ENCODE data around the gene A2M.

A2M gene

GRCh38 chr12:9072481-9073038 lies 43.2 kb downstream of the A2M start:
- no peak for DNase-seq
- no peak for ATAC-seq

- ATAC-seq, result no peak
- no peak for DNase-seq
Observed at GRCh38 chr12:9071969-9072368, 43.8 kb downstream of the A2M start.

GRCh38 chr12:9071518-9071917 lies 44.2 kb downstream of the A2M start:
- no peak for ATAC-seq
- DNase-seq, result no peak

GRCh38 chr12:9070351-9070750 lies 45.4 kb downstream of the A2M start:
- no peak for DNase-seq
- no peak for ATAC-seq

GRCh38 chr12:9068600-9068999 lies 47.1 kb downstream of the A2M start:
- ATAC-seq (no peak), DNase-seq (no peak)

GRCh38 chr12:9068086-9068485 lies 47.6 kb downstream of the A2M start:
- DNase-seq (no peak), ATAC-seq (no peak)

- DNase-seq, result no peak
- no peak for ATAC-seq
Observed at GRCh38 chr12:9066755-9067423, 48.8 kb downstream of the A2M start.

GRCh38 chr12:9066183-9066623 lies 49.5 kb downstream of the A2M start:
- ATAC-seq, result no peak

GRCh38 chr12:9065607-9065856 lies 50.2 kb downstream of the A2M start:
- ATAC-seq (no peak), DNase-seq (no peak)

More at GRCh38 chr12:9066183-9066623, 49.5 kb downstream of the A2M start:
- no peak for DNase-seq

GRCh38 chr12:9064815-9065606 lies 50.7 kb downstream of the A2M start:
- peak; percentile 42 for ATAC-seq
- DNase-seq, result no peak

GRCh38 chr12:9064201-9064814 lies 51.4 kb downstream of the A2M start:
- DNase-seq (peak; percentile 57), ATAC-seq (peak; percentile 81)

- ATAC-seq, result no peak
- no peak for DNase-seq
Observed at GRCh38 chr12:9052610-9053009, 63.1 kb downstream of the A2M start.

GRCh38 chr12:9051158-9051550 lies 64.6 kb downstream of the A2M start:
- DNase-seq, result no peak
- no peak for ATAC-seq

GRCh38 chr12:9050521-9051157 lies 65.1 kb downstream of the A2M start:
- DNase-seq, result no peak
- no peak for ATAC-seq

GRCh38 chr12:9049520-9050133 lies 66.1 kb downstream of the A2M start:
- ATAC-seq (peak; percentile 77), DNase-seq (no peak)

- ATAC-seq (no peak), DNase-seq (no peak)
Observed at GRCh38 chr12:9048930-9049329, 66.8 kb downstream of the A2M start.

- DNase-seq (no peak), ATAC-seq (no peak)
Observed at GRCh38 chr12:9047105-9047504, 68.6 kb downstream of the A2M start.

- no peak for ATAC-seq
- no peak for DNase-seq
Observed at GRCh38 chr12:9043766-9044165, 72.0 kb downstream of the A2M start.

- DNase-seq (no peak), ATAC-seq (no peak)
Observed at GRCh38 chr12:9041321-9041720, 74.4 kb downstream of the A2M start.

GRCh38 chr12:9040484-9041186 lies 75.1 kb downstream of the A2M start:
- no peak for DNase-seq
- ATAC-seq, result no peak

- ATAC-seq, result peak; percentile 69
- no peak for DNase-seq
Observed at GRCh38 chr12:9039397-9039977, 76.2 kb downstream of the A2M start.
